ENCODE data around the gene SLC26A9.

SLC26A9 gene

GRCh38 chr1:205969229-205969628, 26.0 kb upstream of the SLC26A9 start:
- no peak for TF ChIP-seq CTCF (conservative IDR thresholded peaks at IDR 0.05; ENCODE audit: control insufficient read depth, insufficient read depth, low read depth, low read length)
- no peak for DNase-seq (ENCODE audit: low read depth)
- H3K4me3 ChIP-seq (ENCODE audit: control insufficient read depth, low read depth, low read length), result no peak overlapping the region

GRCh38 chr1:205967554-205968335, 24.5 kb upstream of the SLC26A9 start:
- TF ChIP-seq CTCF (conservative IDR thresholded peaks at IDR 0.05; ENCODE audit: control insufficient read depth, insufficient read depth, low read depth, low read length), result no peak
- DNase-seq (ENCODE audit: low read depth), result peak; percentile 31
- H3K4me3 ChIP-seq (ENCODE audit: control insufficient read depth, low read depth, low read length), result no peak overlapping the region

GRCh38 chr1:205965036-205965884, 22.0 kb upstream of the SLC26A9 start:
- TF ChIP-seq CTCF (conservative IDR thresholded peaks at IDR 0.05; ENCODE audit: control insufficient read depth, insufficient read depth, low read depth, low read length), result no peak
- no peak overlapping the region for H3K4me3 ChIP-seq (ENCODE audit: control insufficient read depth, low read depth, low read length)
- no peak for DNase-seq (ENCODE audit: low read depth)

- H3K4me3 ChIP-seq (ENCODE audit: control insufficient read depth, low read depth, low read length), result no peak overlapping the region
- peak; percentile 96 for DNase-seq (ENCODE audit: low read depth)
- no peak for TF ChIP-seq CTCF (conservative IDR thresholded peaks at IDR 0.05; ENCODE audit: control insufficient read depth, insufficient read depth, low read depth, low read length)
Observed at GRCh38 chr1:205963352-205964155, 20.3 kb upstream of the SLC26A9 start.

GRCh38 chr1:205962821-205963221, 19.6 kb upstream of the SLC26A9 start:
- no peak overlapping the region for H3K4me3 ChIP-seq (ENCODE audit: control insufficient read depth, low read depth, low read length)
- no peak for DNase-seq (ENCODE audit: low read depth)
- no peak for TF ChIP-seq CTCF (conservative IDR thresholded peaks at IDR 0.05; ENCODE audit: control insufficient read depth, insufficient read depth, low read depth, low read length)

Data from fibroblast of mammary gland (primary cell).